Naive thymus-derived CD8-positive, alpha-beta T cell (primary cell): ENCODE results near the gene STARD10. TPM values are rescaled to one million over a fixed set of nuclear protein-coding genes. Genes with fewer than 3 reads are reported as not detected.

Experiments used
- ATAC-seq, 2 donors: fragments of 150-1000 bp; cut with Tn5 transposase in 1 of 2; sonication (Bioruptor Pico), chemical (Tn5 transposase) in 1 of 2; 1 replicate in 1 of 2; 2 replicates in 1 of 2; pipeline ENCODE4 v1.10.0; 2021; ENCODE audit warnings: mild to moderate bottlenecking in 2 of 2, moderate library complexity in 2 of 2
- POLR2A ChIA-PET: fragments of 350-600 bp; sonication (Branson Sonifier 250); formaldehyde crosslinking; loops from one replicate; lab custom pipeline; 2021; ENCODE audit warnings: antibody characterized with exemption; lab: Charles Lee
- DNase-seq, 10 donors: peaks; one replicate each; pipeline versions ENCODE4 v3.0.0 to v3.0.0-alpha.2; 2020 to 2022
- H3K27ac Mint-ChIP-seq, 10 donors: one replicate each; pipeline ENCODE4 v1.8.0; 2020 to 2022; ENCODE audit warnings: mild to moderate bottlenecking in 10 of 10, mixed read lengths in 10 of 10, moderate library complexity in 4 of 10, inconsistent platforms in 1 of 10
- H3K27me3 Mint-ChIP-seq, 5 donors: one replicate each; pipeline ENCODE4 v1.8.0; 2021 to 2022; ENCODE audit warnings: mixed read lengths in 5 of 5
- H3K36me3 Mint-ChIP-seq, 3 donors: one replicate each; pipeline ENCODE4 v1.8.0; 2020 to 2022; ENCODE audit warnings: mixed read lengths in 3 of 3, mild to moderate bottlenecking in 2 of 3, inconsistent platforms in 1 of 3
- H3K4me1 Mint-ChIP-seq, 4 donors: one replicate each; pipeline ENCODE4 v1.8.0; 2021 to 2022; ENCODE audit warnings: mixed read lengths in 4 of 4
- H3K4me3 Mint-ChIP-seq, 10 donors: one replicate each; pipeline ENCODE4 v1.8.0; 2020 to 2022; ENCODE audit warnings: mild to moderate bottlenecking in 10 of 10, mixed read lengths in 10 of 10, moderate library complexity in 6 of 10, inconsistent platforms in 1 of 10
- H3K9me3 Mint-ChIP-seq, 9 donors: one replicate each; pipeline ENCODE4 v1.8.0; 2020 to 2022; ENCODE audit warnings: mixed read lengths in 9 of 9, mild to moderate bottlenecking in 3 of 9, inconsistent platforms in 1 of 9, moderate library complexity in 1 of 9
- polyA plus RNA-seq, 3 donors: library from polyadenylated mRNA; unstranded; fragments of 300-500 nt; fragmentation: Illumina TruSeq; gene quantifications; one replicate each; pipeline ENCODE4 v1.2.3, GENCODE V29; 2021
- total RNA-seq, 8 experiments: library from RNA in 2 of 8; stranded (reverse) in 2 of 8; gene quantifications; one replicate each; pipeline ENCODE4 v1.2.3 and lab custom pipeline; 2021 to 2026

STARD10 gene
- total and polyA plus RNA-seq, 5 experiments from 2014 or later: 11.8 to 16.3 (median 14.9) TPM

DNA sequence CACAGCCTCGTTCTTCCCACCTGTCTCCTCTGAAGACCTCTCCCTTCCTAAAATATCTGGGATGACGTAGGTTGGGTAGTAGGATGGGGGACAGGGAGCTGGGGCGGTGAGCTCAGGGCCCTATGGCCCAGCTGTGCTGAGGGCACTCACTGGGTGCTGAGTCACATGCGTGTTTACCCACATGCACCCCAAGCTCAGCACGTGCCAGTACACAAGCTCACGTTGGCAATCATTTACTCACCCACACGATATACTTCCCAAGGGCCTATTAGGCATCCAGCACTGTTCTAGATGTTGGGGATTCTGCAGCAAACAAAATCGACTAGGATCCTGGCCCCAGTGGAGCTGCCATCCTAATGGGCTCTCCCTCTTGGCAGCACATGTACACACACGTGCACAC, 70.3 kb downstream of the STARD10 start:
- Mint-ChIP-seq H3K4me1 (peaks cover 36 to 82% (median 59%) of the 10 kb centered on the region in 4 donors), H3K27ac (peak overlapping the region in 8 of 10 donors; percentile 9 to 99 (median 86)), H3K9me3 (no peaks in the 10 kb centered on the region), H3K36me3 (peaks cover 0 to 8% (median 0%) of the 10 kb centered on the region in 3 donors), H3K4me3 (peak overlapping the region in 3 of 10 donors; percentile 20 to 54 (median 29)), H3K27me3 (peaks cover 0 to 1% (median 0%) of the 10 kb centered on the region in 5 donors)
- ATAC-seq (no peak), DNase-seq (no peak)
- POLR2A ChIA-PET: interaction anchor here (1.9 to 6.0 kb wide), 3 partner anchors 8 to 91 kb away, joined by 9 to 49 read pairs (median 32); partner anchors contain the start of genes ATG16L2 and STARD10

DNA sequence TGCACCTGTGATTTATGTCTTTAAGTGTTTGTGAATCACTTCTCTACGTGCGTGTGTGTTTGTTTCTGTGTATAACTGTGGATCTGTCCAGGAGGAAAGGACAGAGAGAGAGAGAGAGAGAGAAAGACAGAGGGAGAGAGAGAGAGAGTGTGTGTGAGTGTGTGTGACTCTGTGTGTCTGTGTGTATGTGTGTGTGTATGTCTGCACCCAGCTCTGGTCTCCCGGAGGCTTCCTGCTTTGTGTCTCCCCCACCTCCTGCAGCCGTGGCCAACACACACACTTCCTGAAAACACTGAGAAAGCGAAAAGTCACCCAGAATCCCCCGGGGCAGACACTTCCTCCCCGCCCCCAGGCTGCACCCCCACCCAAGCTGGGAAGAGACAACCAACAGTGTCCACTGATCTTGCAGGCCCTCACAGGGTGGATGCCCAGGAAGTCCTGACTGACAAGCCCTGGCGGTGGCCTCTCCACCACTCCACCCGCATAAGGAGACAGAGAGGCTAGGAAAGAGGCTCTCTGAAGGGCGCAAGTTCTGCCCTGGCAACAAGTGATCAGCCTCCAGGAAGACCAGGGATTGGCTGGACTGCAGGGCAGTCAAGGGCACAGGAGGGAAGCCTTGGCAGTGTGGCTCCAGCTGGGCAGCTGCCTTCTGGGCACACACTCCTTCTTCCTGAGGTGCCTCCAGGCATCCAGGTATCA, 71.6 kb downstream of the STARD10 start:
- peak; percentile 70 to 96 (median 84) for DNase-seq
- Mint-ChIP-seq H3K4me1 (peaks cover 38 to 83% (median 65%) of the 10 kb centered on the region in 4 donors), H3K27me3 (peaks cover 0 to 1% (median 0%) of the 10 kb centered on the region in 5 donors), H3K4me3 (peak overlapping the region; percentile 87 to 99 (median 96)), H3K36me3 (peaks cover 0 to 11% (median 0%) of the 10 kb centered on the region in 3 donors), H3K9me3 (no peaks in the 10 kb centered on the region), H3K27ac (peak overlapping the region; percentile 92 to 99 (median 97))
- peak; percentile 85 to 87 for ATAC-seq
- POLR2A ChIA-PET: interaction anchor here (0.5 to 6.0 kb wide), 12 partner anchors 9 to 813 kb away, joined by 3 to 49 read pairs (median 6); partner anchors contain the start of genes ATG16L2, FCHSD2 and STARD10

DNA sequence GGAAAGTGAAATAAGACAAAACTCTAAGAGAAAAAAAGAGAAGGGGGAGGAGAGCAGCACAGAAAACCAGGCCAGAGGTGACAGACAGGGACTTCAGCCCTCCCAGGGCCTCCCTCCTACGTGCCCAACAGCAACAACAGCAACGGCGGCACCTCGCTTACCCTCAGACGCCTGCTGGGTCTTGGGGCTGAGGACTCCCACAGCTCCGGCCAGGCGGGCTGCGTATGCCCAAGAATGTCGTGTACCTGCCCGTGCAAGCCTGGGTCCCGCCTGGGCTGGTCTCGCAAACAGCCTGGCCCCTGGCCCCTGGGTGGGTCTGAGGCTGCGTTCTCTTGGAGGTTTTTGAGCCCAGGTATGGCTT, 72.2 kb downstream of the STARD10 start:
- ATAC-seq: peak; percentile 27 to 48
- Mint-ChIP-seq H3K4me3 (peak overlapping the region; percentile 87 to 99 (median 96)), H3K9me3 (no peaks in the 10 kb centered on the region), H3K27ac (peak overlapping the region; percentile 92 to 99 (median 97)), H3K27me3 (peaks cover 0 to 1% (median 0%) of the 10 kb centered on the region in 5 donors), H3K4me1 (peaks cover 38 to 86% (median 69%) of the 10 kb centered on the region in 4 donors), H3K36me3 (peaks cover 0 to 13% (median 0%) of the 10 kb centered on the region in 3 donors)
- POLR2A ChIA-PET: interaction anchor here (1.0 to 6.0 kb wide), 9 partner anchors 9 to 421 kb away, joined by 3 to 49 read pairs (median 9); partner anchors contain the start of genes ATG16L2, FCHSD2 and STARD10
- peak in 6 of 10 donors; percentile 14 to 42 (median 26) for DNase-seq

GRCh38 chr11:72721276-72721675, 72.6 kb downstream of the STARD10 start:
- Mint-ChIP-seq H3K4me3 (peak overlapping the region; percentile 87 to 99 (median 96)), H3K27me3 (peaks cover 0 to 1% (median 0%) of the 10 kb centered on the region in 5 donors), H3K36me3 (peaks cover 0 to 16% (median 0%) of the 10 kb centered on the region in 3 donors), H3K9me3 (no peaks in the 10 kb centered on the region), H3K4me1 (peaks cover 38 to 88% (median 73%) of the 10 kb centered on the region in 4 donors), H3K27ac (peak overlapping the region; percentile 92 to 99 (median 97))
- POLR2A ChIA-PET: interaction anchor here (1.0 to 6.0 kb wide), 6 partner anchors 16 to 457 kb away, joined by 3 to 49 read pairs (median 14); partner anchors contain the start of genes ATG16L2, FCHSD2 and STARD10
- DNase-seq (no peak), ATAC-seq (no peak)

GRCh38 chr11:72720784-72721183, 73.1 kb downstream of the STARD10 start:
- Mint-ChIP-seq H3K27me3 (peaks cover 0 to 1% (median 0%) of the 10 kb centered on the region in 5 donors), H3K36me3 (peaks cover 0 to 17% (median 0%) of the 10 kb centered on the region in 3 donors), H3K4me1 (peaks cover 41 to 88% (median 73%) of the 10 kb centered on the region in 4 donors), H3K9me3 (no peaks in the 10 kb centered on the region), H3K27ac (peak overlapping the region; percentile 92 to 99 (median 97)), H3K4me3 (peak overlapping the region; percentile 87 to 99 (median 96))
- DNase-seq (no peak), ATAC-seq (no peak)
- POLR2A ChIA-PET: interaction anchor here (0.7 to 6.0 kb wide), 5 partner anchors 72 to 457 kb away, joined by 3 to 49 read pairs (median 3); partner anchors contain the start of genes ATG16L2, FCHSD2 and STARD10

- Mint-ChIP-seq H3K27me3 (no peaks in the 10 kb centered on the region), H3K36me3 (peaks cover 0 to 19% (median 0%) of the 10 kb centered on the region in 3 donors), H3K4me3 (peak overlapping the region; percentile 87 to 99 (median 96)), H3K4me1 (peaks cover 36 to 88% (median 72%) of the 10 kb centered on the region in 4 donors), H3K9me3 (no peaks in the 10 kb centered on the region), H3K27ac (peak overlapping the region; percentile 86 to 99 (median 96))
- ATAC-seq (no peak), DNase-seq (no peak)
- POLR2A ChIA-PET: interaction anchor here (0.6 to 6.0 kb wide), 4 partner anchors 18 to 458 kb away, joined by 3 to 49 read pairs (median 3); partner anchors contain the start of genes ATG16L2 and FCHSD2
These were observed 73.8 kb downstream of the STARD10 start for GRCh38 chr11:72720047-72720446.

DNA sequence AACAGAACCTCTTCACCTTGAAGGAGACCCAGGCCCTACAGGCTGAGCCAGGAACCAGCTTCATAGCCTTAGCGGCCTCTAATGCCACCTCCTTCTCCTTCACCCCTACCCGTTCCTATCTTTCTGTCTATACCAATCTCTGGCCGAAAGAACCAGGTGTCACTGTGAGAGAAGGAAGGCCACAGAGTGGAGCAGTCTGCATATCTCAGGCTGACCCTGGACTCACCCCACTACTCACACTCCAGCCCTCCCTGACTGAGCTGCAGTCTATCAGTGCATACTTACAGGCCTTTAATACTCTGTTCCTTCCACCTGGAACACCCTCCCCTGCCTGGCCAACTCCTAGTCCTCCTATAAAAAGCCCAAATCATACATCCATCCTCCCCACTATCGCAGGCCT, 74.3 kb downstream of the STARD10 start:
- DNase-seq: no peak
- H3K4me1 Mint-ChIP-seq: peaks cover 37 to 88% (median 74%) of the 10 kb centered on the region in 4 donors
- ATAC-seq: no peak
- H3K27me3 Mint-ChIP-seq: no peaks in the 10 kb centered on the region
- H3K27ac Mint-ChIP-seq: peak overlapping the region; percentile 83 to 99 (median 94)
- peaks cover 0 to 23% (median 0%) of the 10 kb centered on the region in 3 donors for H3K36me3 Mint-ChIP-seq
- POLR2A ChIA-PET: no interaction called here
- H3K4me3 Mint-ChIP-seq: peak overlapping the region; percentile 87 to 99 (median 96)
- no peaks in the 10 kb centered on the region for H3K9me3 Mint-ChIP-seq

DNA sequence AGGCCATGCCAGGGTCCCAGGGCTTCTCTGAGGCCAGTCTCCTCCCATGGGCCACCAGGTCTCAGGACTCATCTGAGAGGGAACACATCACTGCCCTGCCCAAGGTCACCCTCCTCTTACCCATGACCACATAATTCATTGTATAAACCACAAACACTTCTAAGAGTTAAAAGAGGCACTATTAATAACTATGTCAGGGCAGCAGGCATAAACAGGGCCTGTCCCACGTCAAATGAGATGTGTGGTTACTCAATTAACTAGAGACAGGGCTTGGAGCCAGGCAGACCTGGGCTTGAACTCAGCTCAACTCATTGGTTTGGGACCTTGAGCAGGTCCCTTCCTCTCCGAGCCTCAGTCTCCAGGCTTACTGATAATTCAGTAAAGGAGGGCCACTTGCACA, 74.7 kb downstream of the STARD10 start:
- peaks cover 0 to 27% (median 0%) of the 10 kb centered on the region in 3 donors for H3K36me3 Mint-ChIP-seq
- H3K9me3 Mint-ChIP-seq: no peaks in the 10 kb centered on the region
- DNase-seq (no peak), ATAC-seq (no peak)
- POLR2A ChIA-PET: no interaction called here
- peak overlapping the region; percentile 56 to 99 (median 94) for H3K27ac Mint-ChIP-seq
- H3K4me3 Mint-ChIP-seq: peak overlapping the region in 9 of 10 donors; percentile 87 to 99 (median 96)
- H3K27me3 Mint-ChIP-seq: no peaks in the 10 kb centered on the region
- peaks cover 37 to 90% (median 77%) of the 10 kb centered on the region in 4 donors for H3K4me1 Mint-ChIP-seq

DNA sequence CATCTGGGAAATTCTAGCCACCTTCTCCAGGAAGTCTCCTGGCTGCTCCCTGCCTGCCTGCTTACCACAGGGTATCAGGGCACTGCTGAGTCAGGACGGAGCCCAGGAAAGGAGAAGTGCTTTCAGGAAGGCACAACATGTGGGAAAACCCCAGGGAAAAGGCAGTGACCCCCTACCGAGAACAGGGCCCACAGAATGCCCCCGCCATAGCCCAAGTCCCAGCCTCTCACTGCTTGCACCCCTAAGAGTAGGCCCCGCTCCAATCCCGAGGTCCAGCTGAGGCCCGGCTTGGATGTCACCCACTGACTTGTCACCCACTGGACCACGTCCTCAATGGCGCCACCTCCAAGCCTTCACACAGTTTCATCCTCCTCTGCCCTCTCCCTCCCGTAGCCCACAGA, 75.7 kb downstream of the STARD10 start:
- H3K4me3 Mint-ChIP-seq: peak overlapping the region in 6 of 10 donors; percentile 22 to 95 (median 52)
- no peak for DNase-seq
- ATAC-seq: no peak
- peaks cover 0 to 33% (median 0%) of the 10 kb centered on the region in 3 donors for H3K36me3 Mint-ChIP-seq
- peak overlapping the region in 4 of 10 donors; percentile 63 to 99 (median 88) for H3K27ac Mint-ChIP-seq
- POLR2A ChIA-PET: no interaction called here
- H3K9me3 Mint-ChIP-seq: no peaks in the 10 kb centered on the region
- H3K4me1 Mint-ChIP-seq: peaks cover 33 to 84% (median 75%) of the 10 kb centered on the region in 4 donors
- H3K27me3 Mint-ChIP-seq: no peaks in the 10 kb centered on the region

DNA sequence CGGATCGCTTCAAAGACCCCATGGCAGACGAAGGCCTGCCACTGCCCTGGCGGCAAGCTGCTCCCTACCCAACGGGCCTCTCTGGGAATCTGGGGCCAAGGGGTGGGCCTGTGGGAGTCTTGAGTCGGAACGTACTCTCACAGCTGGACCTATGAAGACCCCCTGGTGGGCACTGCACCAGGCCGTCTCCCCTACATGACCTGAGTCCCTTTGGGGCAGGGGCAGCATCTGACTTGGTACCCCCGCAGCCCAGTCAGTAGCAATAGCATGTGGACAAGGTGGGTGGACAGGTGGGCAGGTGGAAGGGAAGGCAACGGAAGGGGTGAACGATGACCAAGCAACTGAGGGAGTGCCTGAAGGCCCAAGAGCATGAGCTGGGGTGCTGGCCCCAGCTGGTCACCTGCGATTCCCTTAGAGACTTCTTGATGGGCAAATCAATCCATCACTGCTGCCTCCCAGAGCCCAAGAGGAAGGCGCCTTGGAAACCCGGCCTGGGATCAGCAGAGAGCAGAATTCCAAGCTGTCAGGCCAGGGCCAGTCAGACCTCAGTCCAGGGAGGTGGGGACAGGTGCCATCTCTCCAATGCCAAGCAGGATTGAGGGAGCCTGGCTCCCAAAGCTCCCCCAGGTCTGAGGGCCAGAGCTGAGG, 76.9 kb downstream of the STARD10 start:
- Mint-ChIP-seq H3K9me3 (no peaks in the 10 kb centered on the region), H3K4me1 (peaks cover 36 to 78% (median 72%) of the 10 kb centered on the region in 4 donors), H3K27ac (peak overlapping the region in 5 of 10 donors; percentile 31 to 83 (median 48)), H3K27me3 (no peaks in the 10 kb centered on the region), H3K4me3 (peak overlapping the region in 1 of 10 donors; percentile 38), H3K36me3 (peaks cover 0 to 40% (median 2%) of the 10 kb centered on the region in 3 donors)
- ATAC-seq (no peak), DNase-seq (no peak)
- POLR2A ChIA-PET: no interaction called here

DNA sequence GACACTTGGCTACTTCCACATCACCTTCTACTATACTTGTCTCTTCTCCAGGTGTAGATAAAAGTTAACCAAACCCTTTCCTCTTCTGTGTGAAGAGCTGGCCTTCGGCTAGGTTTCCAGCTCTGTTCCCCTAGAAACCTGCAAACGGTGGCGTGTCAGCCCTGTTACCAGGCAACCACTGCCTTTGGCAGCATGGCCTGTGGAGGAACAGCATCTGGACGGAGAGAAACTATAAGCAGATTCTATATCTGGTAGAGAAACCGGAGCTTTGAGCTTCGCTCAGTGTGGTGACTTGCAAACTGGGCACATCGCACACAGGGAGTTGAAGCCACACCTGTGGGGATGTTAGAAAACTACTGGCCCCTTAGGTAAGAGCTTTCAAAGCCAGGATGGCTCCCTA, 77.6 kb downstream of the STARD10 start:
- no peak for ATAC-seq
- Mint-ChIP-seq H3K4me1 (peaks cover 31 to 74% (median 70%) of the 10 kb centered on the region in 4 donors), H3K36me3 (peaks cover 0 to 42% (median 2%) of the 10 kb centered on the region in 3 donors), H3K4me3 (peak overlapping the region in 1 of 10 donors; percentile 10), H3K27me3 (no peaks in the 10 kb centered on the region), H3K27ac (peak overlapping the region in 7 of 10 donors; percentile 16 to 83 (median 48)), H3K9me3 (no peaks in the 10 kb centered on the region)
- DNase-seq: no peak
- POLR2A ChIA-PET: interaction anchor here (0.6 kb wide), 1 partner anchor 21 kb away, joined by 4 read pairs; no protein-coding TSS in a partner anchor

DNA sequence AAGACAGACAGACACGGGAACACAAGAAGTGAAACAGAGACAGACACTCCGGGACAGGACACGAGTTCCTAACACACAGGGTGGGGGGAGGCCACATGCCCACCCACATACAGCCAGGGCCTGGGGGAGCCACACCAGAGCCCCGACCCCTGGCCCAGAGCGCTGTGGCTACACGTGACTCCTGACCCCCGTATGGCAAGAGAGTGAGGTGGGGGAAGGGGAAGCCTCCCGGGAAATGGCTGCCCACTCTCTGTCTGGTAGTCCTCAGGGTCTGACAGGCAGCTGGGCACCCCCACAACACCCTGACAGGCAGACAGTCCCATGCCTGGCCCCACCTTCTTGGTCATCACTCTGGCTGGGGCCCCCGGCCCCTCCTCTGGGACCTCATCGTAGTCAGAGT, 81.0 kb downstream of the STARD10 start:
- POLR2A ChIA-PET: interaction anchor here (0.7 kb wide), 1 partner anchor 508 kb away, joined by 3 read pairs; no protein-coding TSS in a partner anchor
- H3K27me3 Mint-ChIP-seq: no peaks in the 10 kb centered on the region
- H3K36me3 Mint-ChIP-seq: peaks cover 0 to 64% (median 8%) of the 10 kb centered on the region in 3 donors
- H3K27ac Mint-ChIP-seq: peak overlapping the region in 4 of 10 donors; percentile 28 to 46 (median 40)
- peaks cover 19 to 47% (median 42%) of the 10 kb centered on the region in 4 donors for H3K4me1 Mint-ChIP-seq
- no peaks in the 10 kb centered on the region for H3K9me3 Mint-ChIP-seq
- ATAC-seq: no peak
- H3K4me3 Mint-ChIP-seq: no peak overlapping the region
- no peak for DNase-seq
